DND-41 (cell line): ENCODE data around the gene DPM3.

Experiments
- ATAC-seq: fragments of 200-7000 bp; cut with Tn5 transposase; 3 replicates; pipeline ENCODE4 v1.9.1; 2021; ENCODE audit warnings: low read depth; ENCODE audit not compliant: insufficient read depth
- DNase-seq: peaks from one replicate; pipeline ENCODE4 v3.0.0-alpha.2; 2020
- H2AFZ ChIP-seq: 2 replicates; pipeline ENCODE4 v1.6.0; 2012; ENCODE audit warnings: low read depth, low read length
- H3K27ac ChIP-seq: 2 replicates; pipeline ENCODE4 v1.5.1; 2012; ENCODE audit warnings: low read length, inconsistent platforms
- H3K27me3 ChIP-seq: fragments of 200-600 bp; sonication (generic); 2 replicates; pipeline ENCODE4 v1.6.0; 2012; ENCODE audit warnings: low read length, mild to moderate bottlenecking, inconsistent platforms; ENCODE audit not compliant: insufficient read depth, poor library complexity
- H3K36me3 ChIP-seq: 2 replicates; pipeline ENCODE4 v1.5.1; 2012; ENCODE audit warnings: low read length, inconsistent platforms; ENCODE audit not compliant: insufficient read depth
- H3K4me1 ChIP-seq: 2 replicates; pipeline ENCODE4 v1.5.1; 2012; ENCODE audit warnings: mild to moderate bottlenecking, low read length; ENCODE audit not compliant: insufficient read depth
- H3K4me2 ChIP-seq: 2 replicates; pipeline ENCODE4 v1.6.0; 2012; ENCODE audit warnings: mild to moderate bottlenecking, moderate library complexity, low read length, inconsistent platforms; ENCODE audit not compliant: insufficient read depth
- H3K4me3 ChIP-seq, 2 experiments: fragments of 200-600 bp in 1 of 2; shearing (Covaris generic) in 1 of 2; 2 replicates each; pipeline ENCODE4 v1.5.1; 2012 to 2016; ENCODE audit warnings: inconsistent platforms in 2 of 2, low read length in 2 of 2, mild to moderate bottlenecking in 2 of 2, low read depth in 1 of 2, moderate library complexity in 1 of 2
- H3K79me2 ChIP-seq: 2 replicates; pipeline ENCODE4 v1.6.0; 2012; ENCODE audit warnings: low read length, inconsistent platforms; ENCODE audit not compliant: insufficient read depth
- H3K9ac ChIP-seq: 2 replicates; pipeline ENCODE4 v1.6.0; 2012; ENCODE audit warnings: low read depth, mild to moderate bottlenecking, inconsistent platforms, low read length, moderate library complexity
- H3K9me3 ChIP-seq: 2 replicates; pipeline ENCODE4 v1.5.1; 2012; ENCODE audit warnings: low read length, moderate library complexity, mild to moderate bottlenecking, inconsistent platforms; ENCODE audit not compliant: insufficient read depth, severe bottlenecking
- H4K20me1 ChIP-seq: 2 replicates; pipeline ENCODE4 v1.6.0; 2012; ENCODE audit warnings: low read length; ENCODE audit not compliant: insufficient read depth
- EZH2 ChIP-seq: IDR thresholded peaks from 3 replicates; pipeline ENCODE4 v1.6.1; 2012; ENCODE audit warnings: borderline replicate concordance, low read depth, mild to moderate bottlenecking, moderate library complexity, low read length, inconsistent platforms; ENCODE audit not compliant: severe bottlenecking
- TF ChIP-seq, protein P1 (sequence below): IDR thresholded peaks from 2 replicates; pipeline ENCODE4 v1.5.1; 2012; ENCODE audit warnings: borderline replicate concordance, low read length, moderate library complexity, mild to moderate bottlenecking; ENCODE audit not compliant: poor library complexity, severe bottlenecking; ENCODE audit errors: extremely low read depth

Gene DPM3

DNA sequence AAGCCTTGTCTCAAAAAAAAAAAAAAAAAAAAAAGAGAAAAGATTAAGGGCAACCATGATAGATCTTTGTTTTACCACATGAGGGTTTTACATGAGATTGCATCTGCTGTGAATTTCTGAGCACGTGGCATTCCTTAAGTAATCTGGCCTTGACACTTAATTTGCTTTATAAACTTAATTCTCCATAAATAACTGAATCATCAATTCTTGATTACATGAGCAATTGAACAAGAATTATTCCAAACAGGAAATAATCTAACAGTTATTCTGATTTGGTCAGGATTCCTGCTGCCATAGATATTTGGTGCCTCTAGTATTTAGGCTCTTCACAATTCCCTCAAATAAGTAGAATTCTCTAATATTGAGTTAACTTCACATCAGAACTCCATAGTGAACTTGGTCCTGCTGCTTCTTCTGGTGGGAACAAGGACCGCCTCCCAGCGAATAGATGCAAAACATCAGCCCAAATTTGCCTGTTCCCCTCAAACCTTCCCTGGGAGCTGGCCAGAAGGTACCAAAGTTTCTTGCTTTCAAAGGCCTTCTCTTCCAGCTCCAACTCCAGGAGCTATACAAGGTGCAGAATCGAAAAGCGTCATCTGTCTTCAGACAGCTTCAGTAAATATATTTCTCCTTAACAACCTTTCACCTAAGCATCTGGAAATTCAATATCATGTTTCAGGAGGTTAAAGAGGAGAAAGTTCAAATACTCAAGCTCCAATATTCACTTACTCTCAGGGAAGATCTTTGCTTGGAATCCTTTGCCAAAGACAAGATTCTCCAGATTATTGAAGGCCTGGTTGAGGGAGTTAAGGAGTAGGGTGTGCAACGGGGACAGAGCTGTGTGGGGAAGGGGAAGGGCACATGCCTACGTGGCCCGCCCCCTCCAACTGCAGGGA is 31.8 kb upstream of the DPM3 start:
- TF ChIP-seq, protein P1, sequence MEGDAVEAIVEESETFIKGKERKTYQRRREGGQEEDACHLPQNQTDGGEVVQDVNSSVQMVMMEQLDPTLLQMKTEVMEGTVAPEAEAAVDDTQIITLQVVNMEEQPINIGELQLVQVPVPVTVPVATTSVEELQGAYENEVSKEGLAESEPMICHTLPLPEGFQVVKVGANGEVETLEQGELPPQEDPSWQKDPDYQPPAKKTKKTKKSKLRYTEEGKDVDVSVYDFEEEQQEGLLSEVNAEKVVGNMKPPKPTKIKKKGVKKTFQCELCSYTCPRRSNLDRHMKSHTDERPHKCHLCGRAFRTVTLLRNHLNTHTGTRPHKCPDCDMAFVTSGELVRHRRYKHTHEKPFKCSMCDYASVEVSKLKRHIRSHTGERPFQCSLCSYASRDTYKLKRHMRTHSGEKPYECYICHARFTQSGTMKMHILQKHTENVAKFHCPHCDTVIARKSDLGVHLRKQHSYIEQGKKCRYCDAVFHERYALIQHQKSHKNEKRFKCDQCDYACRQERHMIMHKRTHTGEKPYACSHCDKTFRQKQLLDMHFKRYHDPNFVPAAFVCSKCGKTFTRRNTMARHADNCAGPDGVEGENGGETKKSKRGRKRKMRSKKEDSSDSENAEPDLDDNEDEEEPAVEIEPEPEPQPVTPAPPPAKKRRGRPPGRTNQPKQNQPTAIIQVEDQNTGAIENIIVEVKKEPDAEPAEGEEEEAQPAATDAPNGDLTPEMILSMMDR = no peak
- no peak for TF ChIP-seq EZH2
- no peaks in the 10 kb centered on the region for H3K9me3 ChIP-seq
- peak overlapping the region; percentile 81 for H3K4me2 ChIP-seq
- H3K27me3 ChIP-seq = no peaks in the 10 kb centered on the region
- peak overlapping the region; percentile 42 to 79; a peak in 3 of 4 replicates for H3K4me3 ChIP-seq
- H2AFZ ChIP-seq = peak overlapping the region; percentile 88
- peak overlapping the region; percentile 86 for H3K9ac ChIP-seq
- DNase-seq = peak; percentile 1
- H3K36me3 ChIP-seq = peaks cover 25% of the 10 kb centered on the region
- peak overlapping the region; percentile 93 for H3K27ac ChIP-seq
- H3K79me2 ChIP-seq = peaks cover 19% of the 10 kb centered on the region
- peaks cover 3% of the 10 kb centered on the region; the same call in 1 of the 2 replicates for H4K20me1 ChIP-seq
- peaks cover 57% of the 10 kb centered on the region for H3K4me1 ChIP-seq
- peak; percentile 58 for ATAC-seq

DNA sequence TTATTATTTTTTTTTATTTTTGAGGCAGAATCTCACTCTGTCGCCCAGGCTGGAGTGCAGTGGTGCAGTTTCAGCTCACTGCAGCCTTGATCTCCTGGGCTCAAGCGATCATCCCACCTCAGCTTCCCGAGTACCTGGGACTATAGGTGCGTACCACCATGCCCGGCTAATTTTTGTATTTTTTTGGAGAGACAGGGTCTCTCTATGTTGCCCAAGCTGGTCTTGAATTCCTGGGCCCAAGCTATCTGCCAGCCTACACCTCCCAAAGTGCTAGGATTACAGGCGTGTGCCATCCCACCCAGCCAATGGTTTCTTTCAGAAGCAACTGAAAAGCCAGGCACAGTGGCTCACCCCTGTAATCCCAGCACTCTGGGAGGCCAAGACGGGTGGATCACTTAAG is 30.5 kb upstream of the DPM3 start:
- Histone ChIP-seq H4K20me1 (peaks cover 3% of the 10 kb centered on the region; the same call in 1 of the 2 replicates), H3K4me2 (no peak overlapping the region), H3K36me3 (peaks cover 23% of the 10 kb centered on the region), H3K79me2 (peaks cover 19% of the 10 kb centered on the region), H3K4me1 (peaks cover 53% of the 10 kb centered on the region), H3K27ac (no peak overlapping the region), H3K9me3 (no peaks in the 10 kb centered on the region), H3K4me3 (no peak overlapping the region), H2AFZ (no peak overlapping the region), H3K27me3 (no peaks in the 10 kb centered on the region), H3K9ac (no peak overlapping the region)
- DNase-seq = peak; percentile 3
- ATAC-seq = no peak
- TF ChIP-seq EZH2 = no peak

- Histone ChIP-seq H3K9ac (no peak overlapping the region), H3K36me3 (peaks cover 23% of the 10 kb centered on the region), H3K9me3 (no peaks in the 10 kb centered on the region), H2AFZ (no peak overlapping the region), H3K4me3 (no peak overlapping the region), H3K79me2 (peaks cover 19% of the 10 kb centered on the region), H4K20me1 (peaks cover 3% of the 10 kb centered on the region; the same call in 1 of the 2 replicates), H3K4me1 (peaks cover 52% of the 10 kb centered on the region), H3K4me2 (no peak overlapping the region), H3K27ac (no peak overlapping the region), H3K27me3 (no peaks in the 10 kb centered on the region)
- no peak for DNase-seq
- TF ChIP-seq EZH2 = no peak
- TF ChIP-seq, protein P1 = no peak
- no peak for ATAC-seq
Observed at GRCh38 chr1:155170101-155170785, 29.9 kb upstream of the DPM3 start.

- Histone ChIP-seq H3K36me3 (peaks cover 23% of the 10 kb centered on the region), H3K27ac (no peak overlapping the region), H3K27me3 (no peaks in the 10 kb centered on the region), H2AFZ (no peak overlapping the region), H3K9ac (no peak overlapping the region), H3K4me2 (no peak overlapping the region), H3K79me2 (peaks cover 19% of the 10 kb centered on the region), H4K20me1 (peaks cover 3% of the 10 kb centered on the region; the same call in 1 of the 2 replicates), H3K4me1 (peaks cover 45% of the 10 kb centered on the region), H3K4me3 (no peak overlapping the region), H3K9me3 (no peaks in the 10 kb centered on the region)
- ATAC-seq (no peak), DNase-seq (no peak)
- TF ChIP-seq EZH2 = no peak
- TF ChIP-seq, protein P1 = no peak
Observed at GRCh38 chr1:155169541-155169940, 29.2 kb upstream of the DPM3 start.
